ENCODE data around the gene TNNC2.

GRCh38 chr20:45783656-45784294, 43.3 kb downstream of the TNNC2 start:
- TF ChIP-seq, protein P1, sequence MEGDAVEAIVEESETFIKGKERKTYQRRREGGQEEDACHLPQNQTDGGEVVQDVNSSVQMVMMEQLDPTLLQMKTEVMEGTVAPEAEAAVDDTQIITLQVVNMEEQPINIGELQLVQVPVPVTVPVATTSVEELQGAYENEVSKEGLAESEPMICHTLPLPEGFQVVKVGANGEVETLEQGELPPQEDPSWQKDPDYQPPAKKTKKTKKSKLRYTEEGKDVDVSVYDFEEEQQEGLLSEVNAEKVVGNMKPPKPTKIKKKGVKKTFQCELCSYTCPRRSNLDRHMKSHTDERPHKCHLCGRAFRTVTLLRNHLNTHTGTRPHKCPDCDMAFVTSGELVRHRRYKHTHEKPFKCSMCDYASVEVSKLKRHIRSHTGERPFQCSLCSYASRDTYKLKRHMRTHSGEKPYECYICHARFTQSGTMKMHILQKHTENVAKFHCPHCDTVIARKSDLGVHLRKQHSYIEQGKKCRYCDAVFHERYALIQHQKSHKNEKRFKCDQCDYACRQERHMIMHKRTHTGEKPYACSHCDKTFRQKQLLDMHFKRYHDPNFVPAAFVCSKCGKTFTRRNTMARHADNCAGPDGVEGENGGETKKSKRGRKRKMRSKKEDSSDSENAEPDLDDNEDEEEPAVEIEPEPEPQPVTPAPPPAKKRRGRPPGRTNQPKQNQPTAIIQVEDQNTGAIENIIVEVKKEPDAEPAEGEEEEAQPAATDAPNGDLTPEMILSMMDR (IDR thresholded peaks at IDR 0.05), result no peak
- TF ChIP-seq EP300 (IDR thresholded peaks at IDR 0.05; ENCODE audit: borderline replicate concordance in 1 of 2, low read depth in 1 of 2, low read length in 1 of 2) (no peak), TEAD4 (IDR thresholded peaks at IDR 0.05; ENCODE audit: borderline replicate concordance, insufficient read depth) (no peak), EZH2phosphoT487 (IDR thresholded peaks at IDR 0.05; ENCODE audit: borderline replicate concordance, low read depth) (no peak), ZBTB33 (IDR thresholded peaks at IDR 0.05; ENCODE audit: borderline replicate concordance, low read depth) (no peak), PBX3 (IDR thresholded peaks at IDR 0.05) (no peak), TAF1 (IDR thresholded peaks at IDR 0.05; ENCODE audit: borderline replicate concordance, low read depth, low read length) (no peak), POLR2AphosphoS5 (IDR thresholded peaks at IDR 0.05; ENCODE audit: low read depth, low read length) (no peak), JUND (IDR thresholded peaks at IDR 0.05) (no peak), GATA2 (CRISPR knock-in tag; IDR thresholded peaks at IDR 0.05) (no peak), RAD21 (IDR thresholded peaks at IDR 0.05; ENCODE audit: low read length) (no peak), FOXM1 (IDR thresholded peaks at IDR 0.05; ENCODE audit: low read depth) (no peak), FOXJ3 (CRISPR knock-in tag; IDR thresholded peaks at IDR 0.05) (no peak), MXI1 (IDR thresholded peaks at IDR 0.05; ENCODE audit: low read depth, low read length) (no peak)

Data from SK-N-SH (cell line).